ENCODE data around the gene UGT2B17.
"Not testable (repeated sequence)": the region's sequence is repeated elsewhere in the genome, so short reads cannot be mapped to it uniquely, and the experiment has no call there.

Gene UGT2B17

GRCh38 chr4:68576272-68577125 is at the start of gene UGT2B17:
Gene UGT2B17, minus strand, starts transcription at chr4:68576322. Its CDS starts 7,838 bp downstream, at chr4:68568484.
- no peak within 1 kb of the TSS for H3K9ac ChIP-seq (ENCODE audit: low read length)
- H3K36me3 ChIP-seq (ENCODE audit: control insufficient read depth, insufficient read depth, low read length): no peaks in the 10 kb centered on the region
- H3K27ac ChIP-seq (ENCODE audit: low read depth, low read length): no peak within 1 kb of the TSS

GRCh38 chr4:68622731-68623130 is 46.6 kb upstream of the UGT2B17 start:
- not testable (repeated sequence) for H3K9ac ChIP-seq (ENCODE audit: low read length); H3K4me1 ChIP-seq (ENCODE audit: control insufficient read depth, insufficient read depth, low read length); H3K27ac ChIP-seq (ENCODE audit: low read depth, low read length); H3K4me3 ChIP-seq (ENCODE audit: low read depth, low read length); H3K36me3 ChIP-seq (ENCODE audit: control insufficient read depth, insufficient read depth, low read length); H3K9me3 ChIP-seq (ENCODE audit: control insufficient read depth, insufficient read depth, low read depth, low read length); H3K27me3 ChIP-seq (ENCODE audit: control insufficient read depth, insufficient read depth, low read length)

More at GRCh38 chr4:68576272-68577125, at the start of gene UGT2B17:
- H3K27me3 ChIP-seq (ENCODE audit: control insufficient read depth, insufficient read depth, low read length): no peaks in the 10 kb centered on the region
- no peaks in the 10 kb centered on the region for H3K4me1 ChIP-seq (ENCODE audit: control insufficient read depth, insufficient read depth, low read length)
- H3K4me3 ChIP-seq (ENCODE audit: low read depth, low read length): no peak within 1 kb of the TSS
- 0 out of 2 replicates have a peak, but pooled peaks cover 3% of the 10 kb centered on the region for H3K9me3 ChIP-seq (ENCODE audit: control insufficient read depth, insufficient read depth, low read depth, low read length)

GRCh38 chr4:68617003-68617698 is 41.0 kb upstream of the UGT2B17 start:
- Histone ChIP-seq H3K9ac (ENCODE audit: low read length) (no peak overlapping the region), H3K4me3 (ENCODE audit: low read depth, low read length) (no peak overlapping the region), H3K36me3 (ENCODE audit: control insufficient read depth, insufficient read depth, low read length) (no peaks in the 10 kb centered on the region), H3K9me3 (ENCODE audit: control insufficient read depth, insufficient read depth, low read depth, low read length) (no peaks in the 10 kb centered on the region), H3K27ac (ENCODE audit: low read depth, low read length) (no peak overlapping the region), H3K4me1 (ENCODE audit: control insufficient read depth, insufficient read depth, low read length) (no peaks in the 10 kb centered on the region), H3K27me3 (ENCODE audit: control insufficient read depth, insufficient read depth, low read length) (no peaks in the 10 kb centered on the region)

- Histone ChIP-seq H3K9me3 (ENCODE audit: control insufficient read depth, insufficient read depth, low read depth, low read length) (no peaks in the 10 kb centered on the region), H3K4me1 (ENCODE audit: control insufficient read depth, insufficient read depth, low read length) (no peaks in the 10 kb centered on the region), H3K27me3 (ENCODE audit: control insufficient read depth, insufficient read depth, low read length) (no peaks in the 10 kb centered on the region), H3K4me3 (ENCODE audit: low read depth, low read length) (no peak overlapping the region), H3K36me3 (ENCODE audit: control insufficient read depth, insufficient read depth, low read length) (no peaks in the 10 kb centered on the region), H3K9ac (ENCODE audit: low read length) (no peak overlapping the region), H3K27ac (ENCODE audit: low read depth, low read length) (no peak overlapping the region)
Observed at GRCh38 chr4:68615699-68616422, 39.7 kb upstream of the UGT2B17 start.

GRCh38 chr4:68613752-68614151 is 37.6 kb upstream of the UGT2B17 start:
- Histone ChIP-seq H3K27ac (ENCODE audit: low read depth, low read length) (no peak overlapping the region), H3K4me1 (ENCODE audit: control insufficient read depth, insufficient read depth, low read length) (no peaks in the 10 kb centered on the region), H3K36me3 (ENCODE audit: control insufficient read depth, insufficient read depth, low read length) (no peaks in the 10 kb centered on the region), H3K4me3 (ENCODE audit: low read depth, low read length) (no peak overlapping the region), H3K9ac (ENCODE audit: low read length) (no peak overlapping the region), H3K9me3 (ENCODE audit: control insufficient read depth, insufficient read depth, low read depth, low read length) (no peaks in the 10 kb centered on the region), H3K27me3 (ENCODE audit: control insufficient read depth, insufficient read depth, low read length) (no peaks in the 10 kb centered on the region)

- Histone ChIP-seq H3K9ac (ENCODE audit: low read length) (no peak overlapping the region), H3K4me1 (ENCODE audit: control insufficient read depth, insufficient read depth, low read length) (no peaks in the 10 kb centered on the region), H3K36me3 (ENCODE audit: control insufficient read depth, insufficient read depth, low read length) (no peaks in the 10 kb centered on the region), H3K27ac (ENCODE audit: low read depth, low read length) (no peak overlapping the region), H3K27me3 (ENCODE audit: control insufficient read depth, insufficient read depth, low read length) (no peaks in the 10 kb centered on the region), H3K9me3 (ENCODE audit: control insufficient read depth, insufficient read depth, low read depth, low read length) (peaks cover 6% of the 10 kb centered on the region; the same call in 1 of the 2 replicates), H3K4me3 (ENCODE audit: low read depth, low read length) (no peak overlapping the region)
Observed at GRCh38 chr4:68606240-68606639, 30.1 kb upstream of the UGT2B17 start.

- H3K27me3 ChIP-seq (ENCODE audit: control insufficient read depth, insufficient read depth, low read length): no peaks in the 10 kb centered on the region
- no peak overlapping the region for H3K27ac ChIP-seq (ENCODE audit: low read depth, low read length)
- no peak overlapping the region for H3K9ac ChIP-seq (ENCODE audit: low read length)
- no peaks in the 10 kb centered on the region for H3K4me1 ChIP-seq (ENCODE audit: control insufficient read depth, insufficient read depth, low read length)
- no peaks in the 10 kb centered on the region for H3K36me3 ChIP-seq (ENCODE audit: control insufficient read depth, insufficient read depth, low read length)
- no peak overlapping the region for H3K4me3 ChIP-seq (ENCODE audit: low read depth, low read length)
- H3K9me3 ChIP-seq (ENCODE audit: control insufficient read depth, insufficient read depth, low read depth, low read length): peaks cover 6% of the 10 kb centered on the region; the same call in 1 of the 2 replicates
Observed at GRCh38 chr4:68599150-68599549, 23.0 kb upstream of the UGT2B17 start.

GRCh38 chr4:68597482-68597881 is 21.4 kb upstream of the UGT2B17 start:
- H3K4me1 ChIP-seq (ENCODE audit: control insufficient read depth, insufficient read depth, low read length): no peaks in the 10 kb centered on the region
- H3K36me3 ChIP-seq (ENCODE audit: control insufficient read depth, insufficient read depth, low read length): no peaks in the 10 kb centered on the region
- no peaks in the 10 kb centered on the region for H3K27me3 ChIP-seq (ENCODE audit: control insufficient read depth, insufficient read depth, low read length)
- H3K9ac ChIP-seq (ENCODE audit: low read length): no peak overlapping the region
- H3K9me3 ChIP-seq (ENCODE audit: control insufficient read depth, insufficient read depth, low read depth, low read length): no peaks in the 10 kb centered on the region
- no peak overlapping the region for H3K4me3 ChIP-seq (ENCODE audit: low read depth, low read length)
- no peak overlapping the region for H3K27ac ChIP-seq (ENCODE audit: low read depth, low read length)

- no peaks in the 10 kb centered on the region for H3K36me3 ChIP-seq (ENCODE audit: control insufficient read depth, insufficient read depth, low read length)
- no peak overlapping the region for H3K4me3 ChIP-seq (ENCODE audit: low read depth, low read length)
- no peaks in the 10 kb centered on the region for H3K27me3 ChIP-seq (ENCODE audit: control insufficient read depth, insufficient read depth, low read length)
- H3K4me1 ChIP-seq (ENCODE audit: control insufficient read depth, insufficient read depth, low read length): peaks cover 11% of the 10 kb centered on the region
- no peak overlapping the region for H3K27ac ChIP-seq (ENCODE audit: low read depth, low read length)
- H3K9me3 ChIP-seq (ENCODE audit: control insufficient read depth, insufficient read depth, low read depth, low read length): no peaks in the 10 kb centered on the region
- no peak overlapping the region for H3K9ac ChIP-seq (ENCODE audit: low read length)
Observed at GRCh38 chr4:68594678-68595077, 18.6 kb upstream of the UGT2B17 start.

GRCh38 chr4:68593112-68593511 is 17.0 kb upstream of the UGT2B17 start:
- Histone ChIP-seq H3K9ac (ENCODE audit: low read length) (no peak overlapping the region), H3K4me1 (ENCODE audit: control insufficient read depth, insufficient read depth, low read length) (peaks cover 11% of the 10 kb centered on the region), H3K27ac (ENCODE audit: low read depth, low read length) (no peak overlapping the region), H3K27me3 (ENCODE audit: control insufficient read depth, insufficient read depth, low read length) (no peaks in the 10 kb centered on the region), H3K9me3 (ENCODE audit: control insufficient read depth, insufficient read depth, low read depth, low read length) (no peaks in the 10 kb centered on the region), H3K36me3 (ENCODE audit: control insufficient read depth, insufficient read depth, low read length) (no peaks in the 10 kb centered on the region), H3K4me3 (ENCODE audit: low read depth, low read length) (no peak overlapping the region)

GRCh38 chr4:68592673-68593072 is 16.6 kb upstream of the UGT2B17 start:
- H3K4me1 ChIP-seq (ENCODE audit: control insufficient read depth, insufficient read depth, low read length): peaks cover 11% of the 10 kb centered on the region
- no peaks in the 10 kb centered on the region for H3K36me3 ChIP-seq (ENCODE audit: control insufficient read depth, insufficient read depth, low read length)
- H3K9ac ChIP-seq (ENCODE audit: low read length): no peak overlapping the region
- no peak overlapping the region for H3K27ac ChIP-seq (ENCODE audit: low read depth, low read length)
- no peak overlapping the region for H3K4me3 ChIP-seq (ENCODE audit: low read depth, low read length)
- H3K27me3 ChIP-seq (ENCODE audit: control insufficient read depth, insufficient read depth, low read length): no peaks in the 10 kb centered on the region
- H3K9me3 ChIP-seq (ENCODE audit: control insufficient read depth, insufficient read depth, low read depth, low read length): no peaks in the 10 kb centered on the region
